Suprapubic skin (tissue), 4 donors: Measurements from ENCODE around the gene EPAS1. TPM values are rescaled to one million over a fixed set of nuclear protein-coding genes. Genes with fewer than 3 reads are reported as not detected.

ENCODE experiments used
- DNase-seq, 2 donors: peaks; one replicate each; pipeline ENCODE4 v3.0.0-alpha.2; 2019; ENCODE audit warnings: low spot score in 2 of 2
- H3K27ac ChIP-seq: fragments of 200-600 bp; sonication (generic); one replicate; pipeline ENCODE4 v1.5.1; 2019
- H3K27me3 ChIP-seq: fragments of 200-600 bp; sonication (generic); one replicate; pipeline ENCODE4 v1.5.1; 2019
- H3K36me3 ChIP-seq: fragments of 200-600 bp; sonication (generic); one replicate; pipeline ENCODE4 v1.5.1; 2019
- H3K4me1 ChIP-seq: fragments of 200-600 bp; sonication (generic); one replicate; pipeline ENCODE4 v1.5.1; 2019
- H3K4me3 ChIP-seq: fragments of 200-600 bp; sonication (generic); one replicate; pipeline ENCODE4 v1.5.1; 2019; ENCODE audit warnings: mild to moderate bottlenecking
- H3K9me3 ChIP-seq: fragments of 200-600 bp; sonication (generic); one replicate; pipeline ENCODE4 v1.5.1; 2019
- CTCF ChIP-seq, 2 donors: fragments of 200-600 bp in 1 of 2; fragments of 450-650 bp in 1 of 2; sonication (generic) in 1 of 2; IDR thresholded peaks; one replicate each; pipeline ENCODE4 v1.5.1; 2016 to 2019; ENCODE audit warnings: antibody characterized with exemption in 2 of 2, mild to moderate bottlenecking in 1 of 2, moderate library complexity in 1 of 2
- EP300 ChIP-seq: sonication (generic); formaldehyde crosslinking; IDR thresholded peaks from one replicate; pipeline ENCODE4 v1.6.1; 2017; ENCODE audit warnings: antibody characterized with exemption
- POLR2A ChIP-seq, 2 donors: fragments of 450-650 bp; IDR thresholded peaks; one replicate each; pipeline ENCODE4 v1.6.1; 2017; ENCODE audit warnings: antibody characterized with exemption in 2 of 2, mild to moderate bottlenecking in 2 of 2, moderate library complexity in 2 of 2
- POLR2AphosphoS5 ChIP-seq, 3 donors: sonication (generic); formaldehyde crosslinking; IDR thresholded peaks; one replicate each; pipeline ENCODE4 v1.6.1; 2017; ENCODE audit warnings: antibody characterized with exemption in 3 of 3
- WGBS: methylation state at CpG from one replicate; pipeline ENCODE4 v1.1.5; 2018; 5-methylcytosine and 5-hydroxymethylcytosine counted together
- total RNA-seq, 4 donors: library from RNA; depleted of rRNA; stranded (reverse); fragments of >200 nt; gene quantifications; one replicate each; pipeline ENCODE4 v1.1.0, GENCODE V29; 2016

The EPAS1 gene
- total RNA-seq, 4 donors from 2014 or later = 110 to 271 (median 142) TPM

- WGBS = 53% methylated on average over 1 of the region's 1 CpG
- no peak for TF ChIP-seq POLR2AphosphoS5 (IDR thresholded peaks at IDR 0.05)
- Histone ChIP-seq H3K9me3 (no peaks in the 10 kb centered on the region), H3K36me3 (no peaks in the 10 kb centered on the region), H3K27ac (no peak overlapping the region), H3K27me3 (no peaks in the 10 kb centered on the region), H3K4me3 (no peak overlapping the region), H3K4me1 (peaks cover 6% of the 10 kb centered on the region)
- DNase-seq = no peak
Observed at GRCh38 chr2:46267616-46268015, 29.6 kb upstream of the EPAS1 start.

GRCh38 chr2:46268196-46268595 is 29.0 kb upstream of the EPAS1 start:
- H3K27me3 ChIP-seq = no peaks in the 10 kb centered on the region
- H3K9me3 ChIP-seq = no peaks in the 10 kb centered on the region
- TF ChIP-seq POLR2A (IDR thresholded peaks at IDR 0.05) = no peak
- no peak for TF ChIP-seq POLR2AphosphoS5 (IDR thresholded peaks at IDR 0.05)
- TF ChIP-seq EP300 = no peak
- TF ChIP-seq CTCF (IDR thresholded peaks at IDR 0.05) = no peak
- no peak overlapping the region for H3K4me3 ChIP-seq
- H3K4me1 ChIP-seq = peaks cover 6% of the 10 kb centered on the region
- WGBS = 56% methylated on average over 2 of the region's 2 CpGs
- H3K36me3 ChIP-seq = no peaks in the 10 kb centered on the region
- H3K27ac ChIP-seq = no peak overlapping the region
- DNase-seq = no peak

- no peak for TF ChIP-seq POLR2A (IDR thresholded peaks at IDR 0.05)
- WGBS = 86% methylated on average over 4 of the region's 4 CpGs
- DNase-seq = no peak
- Histone ChIP-seq H3K27me3 (no peaks in the 10 kb centered on the region), H3K9me3 (no peaks in the 10 kb centered on the region), H3K27ac (no peak overlapping the region), H3K36me3 (no peaks in the 10 kb centered on the region), H3K4me3 (no peak overlapping the region), H3K4me1 (peaks cover 8% of the 10 kb centered on the region)
Observed at GRCh38 chr2:46269001-46269400, 28.2 kb upstream of the EPAS1 start.

GRCh38 chr2:46269544-46270273 is 27.5 kb upstream of the EPAS1 start:
- Histone ChIP-seq H3K9me3 (no peaks in the 10 kb centered on the region), H3K4me1 (peaks cover 8% of the 10 kb centered on the region), H3K4me3 (no peak overlapping the region), H3K27me3 (no peaks in the 10 kb centered on the region), H3K36me3 (no peaks in the 10 kb centered on the region), H3K27ac (no peak overlapping the region)
- DNase-seq = no peak
- WGBS = 77% methylated on average over 11 of the region's 11 CpGs
- TF ChIP-seq EP300 = no peak
- no peak for TF ChIP-seq POLR2AphosphoS5 (IDR thresholded peaks at IDR 0.05)
- no peak for TF ChIP-seq POLR2A (IDR thresholded peaks at IDR 0.05)
- no peak for TF ChIP-seq CTCF (IDR thresholded peaks at IDR 0.05)

GRCh38 chr2:46270384-46270783 is 26.8 kb upstream of the EPAS1 start:
- Histone ChIP-seq H3K4me3 (no peak overlapping the region), H3K27ac (no peak overlapping the region), H3K9me3 (no peaks in the 10 kb centered on the region), H3K27me3 (no peaks in the 10 kb centered on the region), H3K36me3 (no peaks in the 10 kb centered on the region), H3K4me1 (peaks cover 11% of the 10 kb centered on the region)
- DNase-seq = no peak
- no peak for TF ChIP-seq POLR2A (IDR thresholded peaks at IDR 0.05)
- TF ChIP-seq POLR2AphosphoS5 (IDR thresholded peaks at IDR 0.05) = no peak
- no peak for TF ChIP-seq CTCF (IDR thresholded peaks at IDR 0.05)
- TF ChIP-seq EP300 = no peak
- WGBS = 74% methylated on average over 2 of the region's 2 CpGs

GRCh38 chr2:46273225-46273863 is 23.9 kb upstream of the EPAS1 start:
- 74% methylated on average over 7 of the region's 7 CpGs for WGBS
- H3K27ac ChIP-seq = no peak overlapping the region
- DNase-seq = no peak

More at GRCh38 chr2:46273225-46273863, 23.9 kb upstream of the EPAS1 start:
- no peaks in the 10 kb centered on the region for H3K36me3 ChIP-seq
- H3K27me3 ChIP-seq = no peaks in the 10 kb centered on the region
- H3K4me1 ChIP-seq = peaks cover 14% of the 10 kb centered on the region
- TF ChIP-seq CTCF (IDR thresholded peaks at IDR 0.05) (no peak), POLR2A (IDR thresholded peaks at IDR 0.05) (no peak), EP300 (no peak), POLR2AphosphoS5 (IDR thresholded peaks at IDR 0.05) (no peak)
- H3K4me3 ChIP-seq = no peak overlapping the region
- H3K9me3 ChIP-seq = no peaks in the 10 kb centered on the region
